Ishikawa (cell line): ENCODE measurements around the gene PTGER1.

Experiments used
- CEBPB ChIP-seq: IDR thresholded peaks from 2 replicates; pipeline ENCODE4 v1.6.1; 2012
- CREB1 ChIP-seq: IDR thresholded peaks from 2 replicates; pipeline ENCODE4 v1.6.1; 2012; ENCODE audit warnings: low read depth
- EGR1 ChIP-seq: IDR thresholded peaks from 2 replicates; pipeline ENCODE4 v1.6.1; 2012
- EP300 ChIP-seq: IDR thresholded peaks from 2 replicates; pipeline ENCODE4 v1.6.1; 2012; ENCODE audit warnings: borderline replicate concordance
- FOXM1 ChIP-seq: IDR thresholded peaks from 2 replicates; pipeline ENCODE4 v1.6.1; 2012; ENCODE audit warnings: low read depth, borderline replicate concordance
- MAX ChIP-seq: IDR thresholded peaks from 2 replicates; pipeline ENCODE4 v1.6.1; 2012
- NFIC ChIP-seq: IDR thresholded peaks from 2 replicates; pipeline ENCODE4 v1.6.1; 2012
- RAD21 ChIP-seq: IDR thresholded peaks from 2 replicates; pipeline ENCODE4 v1.6.1; 2012; ENCODE audit warnings: low read depth
- REST ChIP-seq: IDR thresholded peaks from 2 replicates; pipeline ENCODE4 v1.6.1; 2012; ENCODE audit warnings: low read depth, mild to moderate bottlenecking
- TAF1 ChIP-seq: IDR thresholded peaks from 2 replicates; pipeline ENCODE4 v1.6.1; 2012; ENCODE audit warnings: low read depth, mild to moderate bottlenecking
- TCF12 ChIP-seq: IDR thresholded peaks from 2 replicates; pipeline ENCODE4 v1.6.1; 2012; ENCODE audit warnings: low read depth
- TEAD4 ChIP-seq: IDR thresholded peaks from 2 replicates; pipeline ENCODE4 v1.6.1; 2012
- USF1 ChIP-seq: IDR thresholded peaks from 2 replicates; pipeline ENCODE4 v1.6.1; 2012
- YY1 ChIP-seq: IDR thresholded peaks from 2 replicates; pipeline ENCODE4 v1.6.1; 2012; ENCODE audit warnings: low read depth
- ZBTB7A ChIP-seq: IDR thresholded peaks from 2 replicates; pipeline ENCODE4 v1.6.1; 2012; ENCODE audit warnings: low read depth

The PTGER1 gene

GRCh38 chr19:14450168-14450874 lies 24.8 kb downstream of the PTGER1 start:
- TF ChIP-seq RAD21 (no peak), YY1 (no peak), EP300 (no peak), MAX (no peak), CREB1 (no peak), EGR1 (no peak), ZBTB7A (no peak), USF1 (no peak), NFIC (no peak)

- TF ChIP-seq TCF12 (no peak), CEBPB (no peak), TEAD4 (no peak), MAX (no peak), REST (no peak), CREB1 (no peak), USF1 (no peak), TAF1 (no peak), NFIC (no peak), YY1 (no peak), EP300 (no peak), EGR1 (no peak), RAD21 (no peak)
Measured at GRCh38 chr19:14449321-14449720, 25.8 kb downstream of the PTGER1 start.

- TF ChIP-seq NFIC (no peak), FOXM1 (no peak), EGR1 (no peak), YY1 (no peak), TEAD4 (no peak), TAF1 (no peak), MAX (no peak), ZBTB7A (no peak), REST (no peak), TCF12 (no peak), CEBPB (no peak), CREB1 (no peak), RAD21 (no peak)
Measured at GRCh38 chr19:14446336-14447036, 28.7 kb downstream of the PTGER1 start.

GRCh38 chr19:14443632-14444216 lies 31.4 kb downstream of the PTGER1 start:
- TF ChIP-seq EGR1: no peak
- no peak for TF ChIP-seq MAX
- no peak for TF ChIP-seq FOXM1
- no peak for TF ChIP-seq TCF12
- TF ChIP-seq RAD21: no peak
- TF ChIP-seq ZBTB7A: no peak
- no peak for TF ChIP-seq CREB1
- no peak for TF ChIP-seq TEAD4
- TF ChIP-seq TAF1: no peak
- TF ChIP-seq NFIC: no peak
- no peak for TF ChIP-seq EP300
- no peak for TF ChIP-seq YY1
- no peak for TF ChIP-seq CEBPB
- TF ChIP-seq REST: no peak
- TF ChIP-seq USF1: no peak
